Esophagus muscularis mucosa (tissue), 4 donors: ENCODE measurements around the gene OLFML1. TPM values are rescaled to one million over a fixed set of nuclear protein-coding genes. Genes with fewer than 3 reads are reported as not detected.
A peak's percentile ranks its signal among the peaks of the same experiment; 100 is the strongest.

Experiments used
- DNase-seq: peaks from one replicate; pipeline ENCODE4 v3.0.0-alpha.2; 2017; ENCODE audit errors: extremely low spot score
- H3K27ac ChIP-seq, 4 donors: fragments of 200-600 bp; sonication (generic); replicated peaks in 1 of 4; 1 replicate in 3 of 4; 2 replicates in 1 of 4; pipeline ENCODE4 v1.5.1; 2016 to 2019; ENCODE audit warnings: mild to moderate bottlenecking in 1 of 4
- H3K27me3 ChIP-seq, 4 donors: fragments of 200-600 bp; sonication (generic); one replicate each; pipeline versions ENCODE4 v1.5.1 to v1.6.0; 2016 to 2019
- H3K36me3 ChIP-seq, 4 donors: fragments of 200-600 bp; sonication (generic); one replicate each; pipeline ENCODE4 v1.5.1; 2016 to 2019
- H3K4me1 ChIP-seq, 4 donors: fragments of 200-600 bp; sonication (generic); one replicate each; pipeline ENCODE4 v1.5.1; 2016 to 2019
- H3K4me3 ChIP-seq, 4 donors: fragments of 200-600 bp; sonication (generic); 1 replicate in 2 of 4; 2 replicates in 2 of 4; pipeline ENCODE4 v1.5.1; 2016 to 2019; ENCODE audit warnings: mild to moderate bottlenecking in 4 of 4, moderate library complexity in 1 of 4
- H3K9me3 ChIP-seq, 4 donors: fragments of 200-600 bp; sonication (generic); 1 replicate in 3 of 4; 2 replicates in 1 of 4; pipeline ENCODE4 v1.5.1; 2016 to 2019
- CTCF ChIP-seq, 3 experiments: fragments of 200-600 bp in 2 of 3; fragments of 450-650 bp in 1 of 3; sonication (generic) in 2 of 3; IDR thresholded peaks; one replicate each; pipeline ENCODE4 v1.5.1; 2017 to 2019; ENCODE audit warnings: antibody characterized with exemption in 3 of 3, mild to moderate bottlenecking in 2 of 3, moderate library complexity in 1 of 3
- EP300 ChIP-seq: sonication (generic); formaldehyde crosslinking; IDR thresholded peaks from one replicate; pipeline ENCODE4 v1.6.1; 2017; ENCODE audit warnings: antibody characterized with exemption
- POLR2A ChIP-seq: fragments of 450-650 bp; IDR thresholded peaks from one replicate; pipeline ENCODE4 v1.6.1; 2017; ENCODE audit warnings: antibody characterized with exemption, moderate library complexity, mild to moderate bottlenecking, low read depth
- POLR2AphosphoS5 ChIP-seq, 2 donors: sonication (generic); formaldehyde crosslinking; IDR thresholded peaks; one replicate each; pipeline ENCODE4 v1.6.1; 2017; ENCODE audit warnings: antibody characterized with exemption in 2 of 2
- WGBS: methylation state at CpG from one replicate; pipeline ENCODE4 v1.1.5; 2018; 5-methylcytosine and 5-hydroxymethylcytosine counted together
- intact Hi-C: fragments of 100-400 bp; cut with DNase I; formaldehyde crosslinking; loops from one replicate; pipeline ENCODE4 v1.15.1; 2023
- total RNA-seq, 4 donors: library from RNA; depleted of rRNA; stranded (reverse); fragments of >200 nt; gene quantifications; one replicate each; pipeline versions ENCODE4 v1.1.0 to v1.2.1, GENCODE V29; 2016

OLFML1 gene
- total RNA-seq, 4 donors from 2014 or later, result 5.6 to 10.8 (median 7.7) TPM

DNA sequence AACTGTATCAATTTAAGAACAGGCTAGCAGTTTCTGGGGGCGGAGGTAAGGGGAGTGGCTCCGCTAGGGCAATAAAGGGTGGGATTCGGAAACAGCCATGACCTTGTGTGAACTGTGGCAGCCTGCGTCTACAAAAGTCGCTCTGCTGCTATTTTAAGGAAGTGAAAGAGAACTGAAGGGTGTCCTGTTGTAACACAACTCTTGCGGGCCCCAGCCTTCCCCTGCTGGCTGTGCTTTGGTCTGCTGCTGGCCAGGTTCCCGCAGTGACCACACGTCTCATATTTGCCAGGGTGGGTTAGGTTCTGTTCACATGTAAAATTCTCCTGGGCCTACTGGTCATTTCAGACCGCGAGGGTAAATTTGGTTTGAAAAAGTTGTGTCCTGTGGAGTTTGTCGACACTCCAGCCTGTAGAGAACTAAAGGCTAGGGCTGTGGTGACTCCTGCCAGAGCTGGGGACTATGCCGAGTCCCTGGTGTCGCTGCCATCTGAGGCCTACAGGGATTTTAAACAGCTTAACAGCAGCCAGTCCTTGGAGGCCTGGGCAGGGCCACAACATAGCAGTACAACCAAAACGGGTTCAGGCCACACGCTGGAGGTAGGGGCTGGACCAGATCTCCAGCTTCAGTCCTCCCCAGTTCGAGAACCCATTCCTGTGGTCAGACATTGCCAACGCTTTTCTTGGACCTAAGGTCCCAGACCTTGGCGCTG is 27.4 kb downstream of the OLFML1 start:
- peak; percentile 97 for DNase-seq
- intact Hi-C loops, result no loop called here
- peak overlapping the region; percentile 75 to 80 (median 76) for H3K4me3 ChIP-seq
- 36% methylated on average over 10 of the region's 18 CpGs for WGBS
- peaks cover 26 to 35% (median 31%) of the 10 kb centered on the region in 4 donors for H3K4me1 ChIP-seq
- H3K9me3 ChIP-seq, result no peaks in the 10 kb centered on the region
- H3K27me3 ChIP-seq, result no peaks in the 10 kb centered on the region
- peak overlapping the region; percentile 77 to 89 (median 86) for H3K27ac ChIP-seq
- no peaks in the 10 kb centered on the region for H3K36me3 ChIP-seq
- TF ChIP-seq POLR2AphosphoS5 (IDR thresholded peaks at IDR 0.05) (peak in 1 of 2 donors; percentile 36), EP300 (no peak), CTCF (IDR thresholded peaks at IDR 0.05) (no peak)

- Histone ChIP-seq H3K36me3 (no peaks in the 10 kb centered on the region), H3K27ac (peak within 1 kb of the TSS; percentile 77 to 89 (median 86)), H3K27me3 (no peaks in the 10 kb centered on the region), H3K4me3 (peak within 1 kb of the TSS; percentile 75 to 80 (median 76)), H3K4me1 (peaks cover 26 to 35% (median 31%) of the 10 kb centered on the region in 4 donors), H3K9me3 (no peaks in the 10 kb centered on the region)
- intact Hi-C loops, result no loop called here
- under 1% methylated on average over 42 of the region's 79 CpGs for WGBS
- DNase-seq, result peak; percentile 95
- peak; percentile 46 to 64 for TF ChIP-seq POLR2AphosphoS5 (IDR thresholded peaks at IDR 0.05)
- no peak for TF ChIP-seq EP300
- peak; percentile 56 for TF ChIP-seq POLR2A
- TF ChIP-seq CTCF (IDR thresholded peaks at IDR 0.05), result peak; percentile 41 to 61 (median 56)
These were observed 28.2 kb downstream of the OLFML1 start, which contains the start of gene PPFIBP2 for GRCh38 chr11:7513234-7514098. TSS of gene PPFIBP2 (plus strand) at chr11:7513999. CDS start at chr11:7549476, 35,477 bp downstream.

DNA sequence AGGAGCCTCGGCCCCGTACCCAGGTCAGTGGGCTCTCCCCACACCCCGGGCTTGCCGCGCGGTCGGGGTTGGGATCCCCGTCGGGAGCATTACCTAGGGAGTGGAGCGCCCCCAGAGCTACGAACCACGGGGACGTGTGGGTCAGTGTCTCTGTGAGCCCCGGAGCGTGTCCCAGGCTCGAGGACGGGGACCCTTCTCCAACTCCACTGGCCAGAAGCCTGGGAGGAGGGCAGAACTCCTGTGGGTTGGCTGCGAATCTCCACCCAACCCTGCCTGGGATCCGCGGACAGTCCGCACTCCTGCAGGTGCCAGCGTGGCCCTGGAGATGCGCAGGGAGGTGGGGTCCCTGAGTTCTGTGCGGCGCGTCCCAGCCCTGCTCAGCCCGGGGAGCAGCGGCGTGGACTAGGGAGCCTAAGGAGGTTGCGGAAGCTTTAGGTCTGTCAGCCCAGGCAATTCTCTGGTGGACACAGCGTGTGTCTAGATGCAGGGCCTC is 28.8 kb downstream of the OLFML1 start:
- intact Hi-C loops, result no loop called here
- 0% methylated on average over 8 of the region's 31 CpGs for WGBS
- DNase-seq, result no peak

GRCh38 chr11:7515447-7515886 is 30.2 kb downstream of the OLFML1 start:
- no peaks in the 10 kb centered on the region for H3K27me3 ChIP-seq
- 96% methylated on average over 1 of the region's 1 CpG for WGBS
- H3K27ac ChIP-seq, result no peak overlapping the region
- no peak for DNase-seq
- no peaks in the 10 kb centered on the region for H3K36me3 ChIP-seq
- H3K4me3 ChIP-seq, result no peak overlapping the region
- peaks cover 26 to 35% (median 31%) of the 10 kb centered on the region in 4 donors for H3K4me1 ChIP-seq
- no peaks in the 10 kb centered on the region for H3K9me3 ChIP-seq
- intact Hi-C loops, result no loop called here
- TF ChIP-seq CTCF (IDR thresholded peaks at IDR 0.05), result no peak
- TF ChIP-seq POLR2AphosphoS5 (IDR thresholded peaks at IDR 0.05), result no peak
- TF ChIP-seq EP300, result no peak
- no peak for TF ChIP-seq POLR2A

More for the DNA sequence above, 28.8 kb downstream of the OLFML1 start:
- no peaks in the 10 kb centered on the region for H3K9me3 ChIP-seq
- H3K4me3 ChIP-seq, result peak overlapping the region; percentile 75 to 80 (median 76)
- no peak for TF ChIP-seq EP300
- TF ChIP-seq POLR2A, result no peak
- TF ChIP-seq CTCF (IDR thresholded peaks at IDR 0.05), result no peak
- no peak for TF ChIP-seq POLR2AphosphoS5 (IDR thresholded peaks at IDR 0.05)
- no peaks in the 10 kb centered on the region for H3K27me3 ChIP-seq
- H3K4me1 ChIP-seq, result peaks cover 26 to 35% (median 31%) of the 10 kb centered on the region in 4 donors
- H3K36me3 ChIP-seq, result no peaks in the 10 kb centered on the region
- peak overlapping the region; percentile 77 to 89 (median 86) for H3K27ac ChIP-seq
